ENCODE data around the gene E2F8.

The E2F8 gene

DNA sequence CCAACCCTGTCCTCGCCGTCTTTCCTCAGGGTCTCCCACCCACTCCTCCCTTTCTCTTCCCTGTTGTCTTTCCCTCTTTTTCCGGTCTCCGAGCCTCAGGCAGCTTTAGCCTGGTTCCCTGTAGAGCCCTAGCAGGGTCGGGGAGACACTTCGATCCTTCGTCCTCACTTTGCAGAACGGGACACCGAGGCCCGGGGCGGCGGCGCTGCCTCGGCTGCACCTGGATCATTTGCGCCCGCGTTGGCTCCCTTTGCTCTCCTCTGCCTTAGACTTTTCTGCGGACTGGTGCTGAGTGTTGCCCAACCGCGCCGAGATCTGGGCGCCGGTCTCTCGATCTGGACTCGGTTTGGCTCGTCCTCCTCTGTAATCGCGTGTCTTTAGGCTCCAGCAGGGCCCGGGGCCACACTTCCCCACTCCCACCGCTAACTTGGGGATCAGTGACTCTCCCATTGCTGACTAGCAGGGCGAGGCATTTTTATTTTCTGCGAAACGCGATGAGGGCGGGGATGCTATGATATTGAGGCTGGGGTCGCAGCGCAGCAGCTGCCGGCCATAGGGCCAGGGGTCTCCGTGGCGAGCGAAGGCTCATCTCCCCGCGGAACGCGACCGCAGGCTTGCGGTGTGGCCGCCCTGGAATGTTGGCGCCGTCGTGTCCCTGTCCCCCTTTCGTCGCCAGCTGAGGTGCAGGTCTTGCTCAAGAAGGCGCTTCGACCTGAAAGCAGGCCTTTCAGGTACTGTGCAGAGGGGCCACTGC lies 1.6 kb upstream of the E2F8 start:
- TF ChIP-seq, protein P1, sequence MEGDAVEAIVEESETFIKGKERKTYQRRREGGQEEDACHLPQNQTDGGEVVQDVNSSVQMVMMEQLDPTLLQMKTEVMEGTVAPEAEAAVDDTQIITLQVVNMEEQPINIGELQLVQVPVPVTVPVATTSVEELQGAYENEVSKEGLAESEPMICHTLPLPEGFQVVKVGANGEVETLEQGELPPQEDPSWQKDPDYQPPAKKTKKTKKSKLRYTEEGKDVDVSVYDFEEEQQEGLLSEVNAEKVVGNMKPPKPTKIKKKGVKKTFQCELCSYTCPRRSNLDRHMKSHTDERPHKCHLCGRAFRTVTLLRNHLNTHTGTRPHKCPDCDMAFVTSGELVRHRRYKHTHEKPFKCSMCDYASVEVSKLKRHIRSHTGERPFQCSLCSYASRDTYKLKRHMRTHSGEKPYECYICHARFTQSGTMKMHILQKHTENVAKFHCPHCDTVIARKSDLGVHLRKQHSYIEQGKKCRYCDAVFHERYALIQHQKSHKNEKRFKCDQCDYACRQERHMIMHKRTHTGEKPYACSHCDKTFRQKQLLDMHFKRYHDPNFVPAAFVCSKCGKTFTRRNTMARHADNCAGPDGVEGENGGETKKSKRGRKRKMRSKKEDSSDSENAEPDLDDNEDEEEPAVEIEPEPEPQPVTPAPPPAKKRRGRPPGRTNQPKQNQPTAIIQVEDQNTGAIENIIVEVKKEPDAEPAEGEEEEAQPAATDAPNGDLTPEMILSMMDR (IDR thresholded peaks at IDR 0.05): no peak
- no peak for DNase-seq (ENCODE audit: low spot score)
- peak overlapping the region; percentile 90 for H3K4me3 ChIP-seq
- H3K27ac ChIP-seq: no peak overlapping the region

DNA sequence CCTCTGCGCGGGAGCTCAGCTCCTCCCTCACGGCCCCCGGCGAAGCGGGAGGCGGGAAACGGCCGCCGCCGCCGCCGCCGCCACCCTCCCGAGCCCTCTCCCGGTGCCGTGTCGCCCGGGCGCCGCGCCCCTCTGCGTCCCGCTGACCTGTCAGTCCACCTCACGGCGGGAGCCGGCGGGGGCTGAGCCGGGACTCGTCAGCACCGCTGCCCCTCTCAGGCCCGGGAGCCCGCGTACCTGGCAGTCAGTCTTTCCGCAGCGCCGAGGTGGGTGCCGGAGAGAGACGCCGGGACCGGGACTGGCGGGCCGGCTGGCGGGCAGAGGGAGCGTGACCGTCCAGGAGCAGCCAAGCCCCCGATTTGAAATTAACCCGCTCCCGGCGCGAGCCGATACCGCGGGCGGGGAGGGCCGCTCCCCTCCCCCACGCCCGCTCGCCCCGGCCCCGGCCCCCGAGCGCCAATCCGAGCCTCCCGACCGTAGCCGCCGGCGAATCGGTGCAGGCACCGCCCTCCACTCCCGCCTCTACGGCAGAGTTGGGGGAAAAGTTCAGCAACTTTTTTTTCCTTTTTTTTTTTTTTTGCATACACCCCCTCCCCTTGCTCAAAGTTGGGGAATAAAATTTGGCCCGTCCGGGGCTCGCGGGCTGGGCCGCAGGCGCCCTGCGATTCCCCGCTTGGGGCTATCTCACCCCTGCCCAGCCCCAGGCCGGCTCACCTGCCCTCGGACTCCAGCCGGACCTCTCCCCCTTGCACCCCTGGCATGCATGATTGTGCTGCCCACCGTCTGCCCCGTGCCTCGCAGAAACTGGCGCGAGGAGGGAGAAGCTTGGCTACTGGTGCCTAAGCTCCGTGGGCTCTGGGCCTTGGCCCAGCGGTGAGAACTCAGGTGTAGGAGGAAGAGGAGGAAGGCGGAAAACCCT lies 774 bp upstream of the E2F8 start:
- TF ChIP-seq, protein P1 (IDR thresholded peaks at IDR 0.05): no peak
- H3K4me3 ChIP-seq: peak overlapping the region; percentile 90
- no peak for DNase-seq (ENCODE audit: low spot score)
- H3K27ac ChIP-seq: no peak overlapping the region

DNA sequence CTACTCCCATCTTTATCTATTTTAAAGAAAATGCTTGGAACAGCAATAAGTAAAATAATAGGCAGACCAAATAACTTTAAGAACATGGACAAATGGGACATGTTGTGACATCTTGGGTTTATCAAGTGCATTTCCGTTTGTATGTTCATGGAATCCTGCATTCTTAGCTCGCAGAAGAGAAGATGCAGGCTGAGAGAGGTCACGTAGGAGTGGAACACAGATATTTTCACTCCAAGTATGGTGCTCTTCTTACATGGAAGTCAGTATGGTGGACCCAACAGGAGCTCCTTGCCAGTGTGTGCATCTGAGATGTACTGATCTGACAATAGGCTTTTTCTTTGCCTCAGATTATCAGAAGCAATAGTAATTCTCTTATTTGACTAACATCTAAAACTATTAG lies 1.7 kb downstream of the E2F8 start:
- Histone ChIP-seq H3K27ac (no peak overlapping the region), H3K4me3 (no peak overlapping the region)
- no peak for DNase-seq (ENCODE audit: low spot score)
- TF ChIP-seq, protein P1 (IDR thresholded peaks at IDR 0.05): no peak

DNA sequence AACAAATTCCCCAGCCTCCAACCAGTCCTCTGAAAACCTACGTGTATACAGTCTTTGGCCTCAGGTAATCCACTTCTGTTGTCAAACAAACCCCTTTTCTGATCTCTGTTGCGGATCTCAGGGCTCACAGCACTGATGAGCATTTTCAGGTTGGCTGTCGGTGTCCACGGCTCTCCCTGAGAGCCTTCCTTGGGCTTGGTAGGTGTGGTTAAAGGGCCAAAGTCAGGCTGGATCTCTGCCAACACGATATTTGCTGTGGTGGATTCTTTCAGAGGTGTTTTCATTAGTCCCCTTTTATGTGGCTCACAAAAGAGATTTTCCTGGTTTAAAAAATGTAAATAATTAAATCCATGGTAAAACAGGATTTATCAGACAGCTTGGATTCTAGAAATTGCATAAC lies 2.9 kb downstream of the E2F8 start:
- Histone ChIP-seq H3K27ac (no peak overlapping the region), H3K4me3 (no peak overlapping the region)
- TF ChIP-seq, protein P1 (IDR thresholded peaks at IDR 0.05): no peak
- DNase-seq (ENCODE audit: low spot score): no peak

DNA sequence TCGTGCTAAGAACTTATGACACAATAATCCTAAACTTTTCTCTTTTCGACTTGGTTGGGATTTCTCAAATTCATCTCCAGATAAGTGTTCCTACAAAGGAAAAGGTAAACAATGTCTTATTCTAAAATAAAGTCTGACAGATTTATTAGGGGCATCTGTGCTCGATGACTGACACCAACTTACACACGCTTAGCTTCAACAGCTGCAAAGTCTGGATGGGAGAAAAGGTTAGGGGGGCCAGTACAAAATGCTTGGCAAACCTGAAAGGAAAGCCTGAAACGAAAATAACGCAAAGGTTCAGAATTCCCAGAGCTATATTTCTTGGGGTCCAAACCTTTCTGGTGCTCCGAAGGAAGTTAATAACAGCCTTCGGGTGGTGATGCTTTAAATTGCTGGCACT lies 3.4 kb downstream of the E2F8 start:
- TF ChIP-seq, protein P1 (IDR thresholded peaks at IDR 0.05): no peak
- no peak for DNase-seq (ENCODE audit: low spot score)
- no peak overlapping the region for H3K27ac ChIP-seq
- no peak overlapping the region for H3K4me3 ChIP-seq

DNA sequence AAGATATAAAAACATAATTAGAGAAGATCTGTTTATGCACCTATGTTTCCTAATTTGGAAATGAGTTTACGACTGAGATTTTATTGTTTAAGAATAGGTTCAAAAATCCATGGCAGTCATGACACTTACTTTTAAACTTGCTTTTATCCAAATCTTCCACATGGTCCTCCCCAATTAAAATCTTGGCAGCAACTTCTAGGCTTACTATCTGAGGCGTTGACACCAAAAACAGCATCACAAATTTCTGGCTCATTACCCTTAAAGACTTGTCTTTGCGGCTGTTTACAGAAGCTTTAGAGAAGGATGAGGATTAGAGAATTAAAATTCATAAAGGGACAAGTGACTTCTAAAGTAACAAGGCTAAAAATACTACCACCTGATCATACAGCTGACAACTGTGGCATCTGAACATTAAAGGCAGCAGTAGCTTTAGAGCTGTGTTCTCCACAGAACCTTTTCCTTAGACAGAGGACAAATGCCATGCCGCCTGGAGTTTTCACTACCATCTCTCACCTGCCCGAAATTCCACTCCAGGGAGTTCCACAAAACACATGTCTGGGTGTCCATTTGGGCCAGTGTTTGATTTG lies 6.4 kb downstream of the E2F8 start:
- Histone ChIP-seq H3K4me3 (no peak overlapping the region), H3K27ac (no peak overlapping the region)
- TF ChIP-seq, protein P1 (IDR thresholded peaks at IDR 0.05): no peak
- DNase-seq (ENCODE audit: low spot score): no peak
